Adrenal gland (tissue), 12 donors: ENCODE measurements around the gene PACC1. TPM values are rescaled to one million over a fixed set of nuclear protein-coding genes. Genes with fewer than 3 reads are reported as not detected.

Source experiments
- DNase-seq, 7 donors: peaks; one replicate each; pipeline ENCODE4 v3.0.0-alpha.2; 2019 to 2020
- H3K27ac ChIP-seq, 5 donors: fragments of 200-600 bp; sonication (generic) in 4 of 5; 1 replicate in 3 of 5; 2 replicates in 2 of 5; pipeline versions ENCODE4 v1.5.1 to v1.8.0; 2016 to 2020; ENCODE audit warnings: mild to moderate bottlenecking in 1 of 5
- H3K27me3 ChIP-seq: fragments of 200-600 bp; 2 replicates; pipeline ENCODE4 v1.8.0; 2021
- H3K36me3 ChIP-seq, 2 donors: fragments of 200-600 bp; replicated peaks in 1 of 2; 1 replicate in 1 of 2; 2 replicates in 1 of 2; pipeline versions ENCODE4 v1.5.1 to v1.8.0; 2018 to 2022
- H3K4me1 ChIP-seq, 2 donors: fragments of 200-600 bp; replicated peaks in 1 of 2; 1 replicate in 1 of 2; 2 replicates in 1 of 2; pipeline versions ENCODE4 v1.5.1 to v1.8.0; 2018 to 2021
- H3K4me3 ChIP-seq, 4 donors: fragments of 200-600 bp; sonication (generic) in 3 of 4; one replicate each; pipeline ENCODE4 v1.5.1; 2016 to 2018
- H3K9me3 ChIP-seq, 3 donors: fragments of 200-600 bp; sonication (generic) in 1 of 3; replicated peaks in 1 of 3; 1 replicate in 2 of 3; 2 replicates in 1 of 3; pipeline versions ENCODE4 v1.5.1 to v1.8.0; 2016 to 2021
- CTCF ChIP-seq, 6 experiments: fragments of 450-650 bp in 4 of 6; fragments of 200-600 bp in 2 of 6; sonication (generic) in 1 of 6; IDR thresholded peaks; 1 replicate in 5 of 6; 2 replicates in 1 of 6; pipeline versions ENCODE4 v1.5.1 to v1.8.0; 2016 to 2021; ENCODE audit warnings: antibody characterized with exemption in 6 of 6, mild to moderate bottlenecking in 2 of 6, moderate library complexity in 1 of 6
- POLR2A ChIP-seq, 2 donors: fragments of 450-650 bp; IDR thresholded peaks; one replicate each; pipeline ENCODE4 v1.6.1; 2017; ENCODE audit warnings: antibody characterized with exemption in 2 of 2, mild to moderate bottlenecking in 2 of 2, moderate library complexity in 1 of 2
- WGBS, 4 donors: extraction: QIAGEN DNeasy Blood & Tissue Kit in 2 of 4; methylation state at CpG; one replicate each; pipeline versions ENCODE4 v1.1.5 to v1.1.7; 2013 to 2017; 5-methylcytosine and 5-hydroxymethylcytosine counted together
- intact Hi-C, 2 donors: fragments of 100-400 bp; cut with DNase I; formaldehyde crosslinking; loops; one replicate each; pipeline versions ENCODE4 v1.14.1 to v1.15.0; 2022 to 2023
- polyA plus RNA-seq, 3 donors: library from polyadenylated mRNA; stranded (reverse); fragments of 200-250 nt in 2 of 3; fragments of 350-450 nt in 1 of 3; fragmentation: Illumina TruSeq in 1 of 3; extraction: RNeasy Lipid Tissue Mini Kit (QIAGEN cat#74804) in 1 of 3; gene quantifications; one replicate each; pipeline ENCODE4 v1.2.3, GENCODE V29; 2013 to 2014
- total RNA-seq, 9 donors: library from RNA; depleted of rRNA in 4 of 9; stranded (reverse); fragments of >200 nt in 4 of 9; fragments of 120-200 nt in 1 of 9; fragmentation: NEBNext Ultra II Directional in 1 of 9; extraction: Animal tissue kit (Norgen Biotek cat#: 25700) in 1 of 9; gene quantifications; one replicate each; pipeline versions ENCODE4 v1.1.0 to v1.2.4, GENCODE V29; 2013 to 2023
- donor health status: healthy with polysubstance abuse.
- donor health status: Bipolar disorder and iron deficiency.
- donor health status: DM: yes; HTN: yes; CAD: no.
- donor health status: DM: no; HTN: no; CAD: no.
- donor health status: DM: no; HTN: no; CAD: no.
- donor health status: DM: yes; HTN: yes; CAD: no.

Gene PACC1
- total and polyA plus RNA-seq, 12 donors: 1.9 to 8.6 (median 4.8) TPM

DNA sequence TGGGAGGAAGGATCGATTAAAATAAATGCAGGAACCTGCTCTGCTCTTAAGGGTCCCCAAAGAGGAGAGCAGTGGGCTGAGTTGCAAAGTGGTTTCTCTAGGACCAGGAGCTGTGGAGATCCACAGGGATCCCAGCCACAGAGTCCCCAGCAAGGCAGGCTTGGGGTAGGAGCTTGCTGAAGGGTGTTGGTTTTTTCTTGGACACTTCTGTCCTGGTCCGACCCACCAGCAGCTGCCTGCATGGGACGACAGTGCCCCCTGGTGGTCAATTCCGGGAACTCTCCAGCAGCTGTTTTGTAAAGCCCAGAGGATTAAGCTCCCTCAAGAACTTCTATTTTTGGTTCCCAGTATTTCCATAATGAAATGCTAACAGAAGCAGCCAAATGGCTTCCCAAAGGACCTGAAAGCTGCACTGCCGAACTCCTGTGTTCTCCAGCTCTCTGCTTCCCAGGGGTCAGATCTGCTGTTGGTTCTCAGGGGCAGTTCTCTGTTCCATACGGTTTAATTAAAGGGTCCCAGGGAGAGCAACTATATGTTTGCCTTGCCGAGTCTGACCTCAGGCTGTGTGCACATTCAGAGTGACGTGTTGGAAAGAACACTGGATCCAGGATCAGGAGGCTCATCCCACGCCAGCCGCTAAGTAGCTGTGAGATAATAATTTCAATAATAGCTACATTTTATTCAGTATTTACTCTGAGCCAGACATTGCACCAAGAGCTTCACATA is 41.3 kb upstream of the PACC1 start:
- intact Hi-C loops: loop anchor here in 1 of 2 donors (5.0 to 10.0 kb wide), 3 partner anchors 161 to 771 kb away; no protein-coding TSS in a partner anchor
- peak; percentile 92 to 100 (median 96) for TF ChIP-seq CTCF (IDR thresholded peaks at IDR 0.05)
- TF ChIP-seq POLR2A (IDR thresholded peaks at IDR 0.05): no peak

DNA sequence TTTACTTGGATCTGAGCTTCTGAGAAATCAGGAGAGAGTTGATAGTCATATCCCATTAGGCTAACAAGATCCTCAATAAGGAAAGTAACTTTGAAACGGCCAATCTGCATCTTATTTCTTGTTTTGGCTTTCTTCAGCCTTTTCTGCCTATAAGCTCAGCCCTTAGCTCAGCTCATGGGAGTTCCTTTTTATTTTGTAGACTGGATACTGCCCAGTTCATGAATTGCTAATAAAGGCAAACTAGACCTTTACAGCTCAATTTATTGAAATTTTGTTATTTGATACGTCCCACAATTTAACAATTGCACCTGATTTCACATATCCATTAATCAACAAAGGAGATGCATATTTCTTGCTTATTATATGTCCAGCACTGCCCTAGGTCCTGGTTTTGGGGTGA is 40.7 kb upstream of the PACC1 start:
- intact Hi-C loops: loop anchor here in 1 of 2 donors (5.0 to 10.0 kb wide), 3 partner anchors 161 to 771 kb away; no protein-coding TSS in a partner anchor

More for the DNA sequence above, 41.3 kb upstream of the PACC1 start:
- H3K4me3 ChIP-seq: no peak overlapping the region
- no peaks in the 10 kb centered on the region for H3K4me1 ChIP-seq
- H3K27ac ChIP-seq: no peak overlapping the region
- H3K9me3 ChIP-seq: no peaks in the 10 kb centered on the region
- 36 to 42% (median 38%) methylated on average over 9 to 10 of the region's 10 CpGs for WGBS, 4 donors
- no peaks in the 10 kb centered on the region for H3K36me3 ChIP-seq
- no peaks in the 10 kb centered on the region for H3K27me3 ChIP-seq
- peak; percentile 82 to 96 (median 89) for DNase-seq

DNA sequence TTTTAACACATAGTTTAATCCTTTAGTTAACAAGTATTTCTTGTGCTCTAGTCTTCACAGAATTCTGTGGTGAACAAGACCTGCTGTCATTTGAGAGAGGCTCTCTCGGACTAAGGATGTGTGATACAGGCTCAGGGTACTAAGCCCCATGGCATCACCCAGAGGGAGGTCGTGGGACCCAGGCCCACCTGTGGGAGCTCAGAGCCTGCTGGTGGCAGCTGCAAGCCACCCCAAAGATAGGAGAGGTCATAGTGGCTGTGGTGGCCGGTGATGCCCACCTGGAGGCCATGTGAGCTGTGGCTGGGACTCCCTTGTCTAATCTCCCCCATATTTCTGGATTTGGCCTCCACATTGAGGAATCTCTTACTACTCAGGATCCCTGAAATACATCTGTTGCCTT is 40.1 kb upstream of the PACC1 start:
- H3K4me1 ChIP-seq: no peaks in the 10 kb centered on the region
- TF ChIP-seq POLR2A (IDR thresholded peaks at IDR 0.05) (no peak), CTCF (IDR thresholded peaks at IDR 0.05) (no peak)
- no peak overlapping the region for H3K27ac ChIP-seq
- WGBS, 4 donors: 70 to 100% (median 83%) methylated on average over 2 to 3 of the region's 3 CpGs
- intact Hi-C loops: loop anchor here (5.0 to 10.0 kb wide), 5 partner anchors 77 to 770 kb away; no protein-coding TSS in a partner anchor
- H3K9me3 ChIP-seq: no peaks in the 10 kb centered on the region
- H3K27me3 ChIP-seq: no peaks in the 10 kb centered on the region
- no peak overlapping the region for H3K4me3 ChIP-seq
- H3K36me3 ChIP-seq: no peaks in the 10 kb centered on the region
- DNase-seq: no peak

More for the DNA sequence above, 40.7 kb upstream of the PACC1 start:
- WGBS, 4 donors: 87 to 93% (median 90%) methylated on average over 2 of the region's 2 CpGs
- Histone ChIP-seq H3K4me1 (no peaks in the 10 kb centered on the region), H3K9me3 (no peaks in the 10 kb centered on the region), H3K27ac (no peak overlapping the region), H3K27me3 (no peaks in the 10 kb centered on the region), H3K4me3 (no peak overlapping the region), H3K36me3 (no peaks in the 10 kb centered on the region)
- no peak for DNase-seq
- no peak for TF ChIP-seq CTCF (IDR thresholded peaks at IDR 0.05)
- TF ChIP-seq POLR2A (IDR thresholded peaks at IDR 0.05): no peak

DNA sequence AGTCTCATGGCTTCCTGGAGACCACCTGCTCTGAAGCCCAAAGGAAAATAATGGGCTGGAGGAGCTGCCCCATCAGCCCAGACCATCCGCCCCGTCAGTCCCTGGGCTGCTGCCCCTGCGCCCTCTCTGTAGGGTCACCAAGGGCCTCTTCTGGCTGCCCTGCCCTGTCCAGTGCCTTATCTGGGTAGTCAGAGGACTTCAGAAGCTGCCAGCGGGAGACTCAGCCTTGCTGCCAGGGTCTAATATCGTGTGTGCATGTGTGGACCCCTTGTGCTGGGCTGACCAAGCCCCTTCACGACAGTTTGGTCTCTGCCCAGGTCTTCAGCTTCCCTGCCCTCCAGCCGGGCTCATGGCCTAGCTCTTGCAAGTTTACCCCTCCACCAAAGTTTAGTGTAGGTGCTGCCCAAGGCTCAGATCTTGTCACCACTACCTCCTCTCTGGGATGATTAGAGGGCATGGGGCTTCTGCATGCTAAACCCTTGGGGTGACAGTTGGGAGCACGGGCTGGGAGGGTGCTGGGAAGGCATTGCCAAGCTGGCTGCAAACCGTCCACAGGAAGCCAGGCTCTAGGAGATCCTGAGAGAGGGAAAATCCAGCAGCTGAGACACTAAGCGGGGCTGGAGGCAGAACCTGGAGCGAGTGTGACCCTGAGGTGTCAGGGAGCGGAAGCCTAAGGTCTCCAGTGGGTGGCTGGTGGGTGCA is 38.6 kb upstream of the PACC1 start:
- H3K27ac ChIP-seq: no peak overlapping the region
- DNase-seq: no peak

More for the DNA sequence above, 38.6 kb upstream of the PACC1 start:
- no peak overlapping the region for H3K4me3 ChIP-seq
- 84 to 94% (median 87%) methylated on average over 12 of the region's 12 CpGs for WGBS, 4 donors
- no peaks in the 10 kb centered on the region for H3K36me3 ChIP-seq
- TF ChIP-seq CTCF (IDR thresholded peaks at IDR 0.05) (no peak), POLR2A (IDR thresholded peaks at IDR 0.05) (no peak)
- no peaks in the 10 kb centered on the region for H3K27me3 ChIP-seq
- H3K4me1 ChIP-seq: no peaks in the 10 kb centered on the region
- intact Hi-C loops: loop anchor here (5.0 to 10.0 kb wide), 4 partner anchors 76 to 769 kb away; no protein-coding TSS in a partner anchor
- H3K9me3 ChIP-seq: no peaks in the 10 kb centered on the region
